ENCODE results near the gene NR2F1.
"Not testable (repeated sequence)": the region's sequence is repeated elsewhere in the genome, so short reads cannot be mapped to it uniquely, and the experiment has no call there.

Gene NR2F1

GRCh38 chr5:93582677-93583438, at the start of gene NR2F1:
Gene NR2F1 (plus strand): TSS chr5:93583222. CDS start chr5:93585024, 1,802 bp downstream.
- DNase-seq = peak; percentile 63

- DNase-seq = no peak
Measured at GRCh38 chr5:93545872-93546271, 37.1 kb upstream of the NR2F1 start.

GRCh38 chr5:93549594-93549993, 33.4 kb upstream of the NR2F1 start:
- DNase-seq = not testable (repeated sequence)

- no peak for DNase-seq
Measured at GRCh38 chr5:93557021-93557604, 25.9 kb upstream of the NR2F1 start.

- DNase-seq = no peak
Measured at GRCh38 chr5:93566091-93566490, 16.9 kb upstream of the NR2F1 start.

- DNase-seq = no peak
Measured at GRCh38 chr5:93567424-93567823, 15.6 kb upstream of the NR2F1 start.

GRCh38 chr5:93569300-93570160, 13.5 kb upstream of the NR2F1 start:
- no peak for DNase-seq

GRCh38 chr5:93570294-93571113, 12.5 kb upstream of the NR2F1 start:
- DNase-seq = no peak

- DNase-seq = no peak
Measured at GRCh38 chr5:93571114-93571949, 11.7 kb upstream of the NR2F1 start.

GRCh38 chr5:93572101-93572607, 10.9 kb upstream of the NR2F1 start:
- no peak for DNase-seq

GRCh38 chr5:93572608-93573353, 10.2 kb upstream of the NR2F1 start:
- DNase-seq = no peak

- DNase-seq = no peak
Measured at GRCh38 chr5:93573354-93574351, 9.4 kb upstream of the NR2F1 start.

GRCh38 chr5:93574491-93575305, 8.3 kb upstream of the NR2F1 start:
- no peak for DNase-seq

- no peak for DNase-seq
Measured at GRCh38 chr5:93575461-93576414, 7.3 kb upstream of the NR2F1 start.

GRCh38 chr5:93576994-93577853, 5.8 kb upstream of the NR2F1 start:
- DNase-seq = no peak
